HCT116 (cell line): Measurements from ENCODE around the gene DGKB. TPM values are rescaled to one million over a fixed set of nuclear protein-coding genes. Genes with fewer than 3 reads are reported as not detected.

Experiments used
- ATAC-seq: fragments of 200-7000 bp; cut with Tn5 transposase; 2 replicates; pipeline ENCODE4 v1.9.1; 2020; ENCODE audit warnings: mild to moderate bottlenecking, moderate library complexity
- BruUV-seq: library from RNA; stranded (reverse); fragments of 400-500 nt; replicated peaks from 2 replicates; lab custom pipeline; 2021; lab: Mats Ljungman, UMichigan
- CTCF ChIA-PET: fragments of 300-600 bp; sonication (Branson Sonifier 250); formaldehyde crosslinking; loops from one replicate; lab custom pipeline; 2021; ENCODE audit warnings: antibody characterized with exemption; lab: Charles Lee
- POLR2A ChIA-PET: fragments of 300-600, 350-600 bp; sonication (Branson Sonifier 250); formaldehyde crosslinking; loops from one replicate; lab custom pipeline; 2021; ENCODE audit warnings: antibody characterized with exemption; lab: Charles Lee
- RAD21 ChIA-PET, 2 experiments: fragments of 300-600 bp; sonication (Branson Sonifier 250); formaldehyde crosslinking; loops; one replicate each; lab custom pipeline; 2023; ENCODE audit warnings: low total read pairs in 2 of 2; ENCODE audit not compliant: uncharacterized antibody in 2 of 2, unreplicated experiment in 2 of 2, low non-redundant PET in 1 of 2; lab: Charles Lee
- DNase-seq: peaks from one replicate; pipeline ENCODE4 v3.0.0-alpha.2; 2010; ENCODE audit warnings: low read depth, low spot score
- H2AFZ ChIP-seq: fragments of 200-600 bp; shearing (Covaris generic), sonication (generic); 2 replicates; pipeline ENCODE4 v1.6.1; 2017; ENCODE audit warnings: low read depth, mixed run types, mixed read lengths, antibody characterized with exemption, low read length; ENCODE audit not compliant: poor library complexity, severe bottlenecking
- H3K27ac ChIP-seq: 2 replicates; pipeline ENCODE4 v1.5.1; 2012; ENCODE audit warnings: low read depth, low read length
- H3K27me3 ChIP-seq: fragments of 200-600 bp; sonication (generic); 2 replicates; pipeline ENCODE4 v1.6.1; 2016; ENCODE audit warnings: mixed run types, low read length, mixed read lengths; ENCODE audit not compliant: insufficient read depth
- H3K36me3 ChIP-seq, 2 experiments: fragments of 200-500 bp in 1 of 2; fragments of 200-600 bp in 1 of 2; sonication (Bioruptor generic) in 1 of 2; sonication (generic) in 1 of 2; 2 replicates each; pipeline versions ENCODE4 v1.5.1 to v1.6.1; 2014 to 2016; ENCODE audit warnings: low read length in 2 of 2, inconsistent platforms in 1 of 2, mixed read lengths in 1 of 2, mixed run types in 1 of 2; ENCODE audit not compliant: insufficient read depth in 2 of 2, control insufficient read depth in 1 of 2
- H3K4me1 ChIP-seq, 2 experiments: fragments of 200-600 bp in 1 of 2; sonication (generic) in 1 of 2; 2 replicates each; pipeline versions ENCODE4 v1.5.1 to v1.6.1; 2012 to 2017; ENCODE audit warnings: low read length in 2 of 2, inconsistent platforms in 1 of 2, mild to moderate bottlenecking in 1 of 2, mixed read lengths in 1 of 2, mixed run types in 1 of 2, moderate library complexity in 1 of 2; ENCODE audit not compliant: insufficient read depth in 2 of 2, control insufficient read depth in 1 of 2
- H3K4me2 ChIP-seq: fragments of 200-600 bp; sonication (generic); 2 replicates; pipeline ENCODE4 v1.6.1; 2017; ENCODE audit warnings: mixed run types, low read length, mixed read lengths
- H3K4me3 ChIP-seq, 2 experiments: fragments of 200-600 bp in 1 of 2; sonication (generic) in 1 of 2; replicated peaks in 1 of 2; 2 replicates each; pipeline ENCODE4 v1.5.1; 2011 to 2016; ENCODE audit warnings: low read length in 2 of 2, control low read depth in 1 of 2, low read depth in 1 of 2, mild to moderate bottlenecking in 1 of 2, mixed read lengths in 1 of 2, mixed run types in 1 of 2
- H3K79me2 ChIP-seq: fragments of 200-600 bp; sonication (generic); 2 replicates; pipeline ENCODE4 v1.6.1; 2017; ENCODE audit warnings: mild to moderate bottlenecking, mixed run types, low read length, moderate library complexity, mixed read lengths; ENCODE audit not compliant: insufficient read depth
- H3K9ac ChIP-seq: fragments of 200-600 bp; sonication (generic); 2 replicates; pipeline ENCODE4 v1.6.1; 2016; ENCODE audit warnings: low read length, mixed read lengths
- H3K9me2 ChIP-seq: fragments of 200-600 bp; sonication (generic), shearing (Covaris generic); 2 replicates; pipeline ENCODE4 v1.6.1; 2017; ENCODE audit warnings: mixed run types, mild to moderate bottlenecking, moderate library complexity; ENCODE audit not compliant: insufficient read depth
- H3K9me3 ChIP-seq, 2 experiments: fragments of 200-500 bp in 1 of 2; fragments of 200-600 bp in 1 of 2; sonication (Bioruptor generic) in 1 of 2; sonication (generic) in 1 of 2; 2 replicates each; pipeline ENCODE4 v1.6.1; 2014 to 2017; ENCODE audit warnings: low read length in 2 of 2, mixed read lengths in 2 of 2, inconsistent platforms in 1 of 2, low read depth in 1 of 2, mild to moderate bottlenecking in 1 of 2, mixed run types in 1 of 2, moderate library complexity in 1 of 2; ENCODE audit not compliant: control insufficient read depth in 1 of 2, insufficient read depth in 1 of 2
- H4K20me1 ChIP-seq: fragments of 200-600 bp; sonication (generic), shearing (Covaris generic); 2 replicates; pipeline ENCODE4 v1.6.1; 2017; ENCODE audit warnings: mixed run types, mild to moderate bottlenecking, moderate library complexity; ENCODE audit not compliant: insufficient read depth
- ATF3 ChIP-seq: IDR thresholded peaks from 2 replicates; pipeline ENCODE4 v1.6.1; 2012
- CBX3 ChIP-seq: IDR thresholded peaks from 2 replicates; pipeline ENCODE4 v1.6.1; 2012; ENCODE audit warnings: low read depth
- CEBPB ChIP-seq: IDR thresholded peaks from 2 replicates; pipeline ENCODE4 v1.6.1; 2012; ENCODE audit warnings: low read depth
- CTCF ChIP-seq, 3 experiments: fragments of 200-600 bp in 1 of 3; sonication (generic) in 1 of 3; IDR thresholded peaks in 2 of 3; conservative IDR thresholded peaks in 1 of 3; 2 replicates each; pipeline ENCODE4 v1.5.1; 2012 to 2017; ENCODE audit warnings: low read depth in 2 of 3, low read length in 2 of 3, antibody characterized with exemption in 1 of 3, borderline replicate concordance in 1 of 3, control low read depth in 1 of 3, mild to moderate bottlenecking in 1 of 3, mixed read lengths in 1 of 3, mixed run types in 1 of 3, moderate library complexity in 1 of 3; ENCODE audit not compliant: insufficient read depth in 1 of 3
- EGR1 ChIP-seq: IDR thresholded peaks from 2 replicates; pipeline ENCODE4 v1.6.1; 2012; ENCODE audit warnings: low read depth
- EZH2 ChIP-seq: fragments of 200-600 bp; sonication (generic); IDR thresholded peaks from 2 replicates; pipeline ENCODE4 v1.6.1; 2017; ENCODE audit warnings: antibody characterized with exemption, mixed run types
- FOSL1 ChIP-seq: IDR thresholded peaks from 2 replicates; pipeline ENCODE4 v1.6.1; 2012; ENCODE audit warnings: low read depth
- JUND ChIP-seq: IDR thresholded peaks from 2 replicates; pipeline ENCODE4 v1.6.1; 2012
- MAX ChIP-seq: IDR thresholded peaks from 2 replicates; pipeline ENCODE4 v1.6.1; 2012
- POLR2A ChIP-seq: IDR thresholded peaks from 2 replicates; pipeline ENCODE4 v1.7.0; 2011; ENCODE audit warnings: borderline replicate concordance; ENCODE audit not compliant: insufficient read depth, insufficient read length; ENCODE audit errors: extremely low read depth
- POLR2AphosphoS5 ChIP-seq: IDR thresholded peaks from 2 replicates; pipeline ENCODE4 v1.6.1; 2011; ENCODE audit warnings: mild to moderate bottlenecking, low read depth, low read length, moderate library complexity
- RAD21 ChIP-seq: IDR thresholded peaks from 2 replicates; pipeline ENCODE4 v1.6.1; 2012; ENCODE audit warnings: low read depth, mild to moderate bottlenecking
- REST ChIP-seq: IDR thresholded peaks from 2 replicates; pipeline ENCODE4 v1.6.1; 2012; ENCODE audit warnings: low read depth
- SIN3A ChIP-seq: IDR thresholded peaks from 2 replicates; pipeline ENCODE4 v1.6.1; 2012; ENCODE audit warnings: low read depth
- SP1 ChIP-seq: IDR thresholded peaks from 2 replicates; pipeline ENCODE4 v1.6.1; 2012; ENCODE audit warnings: low read depth
- YY1 ChIP-seq: IDR thresholded peaks from 2 replicates; pipeline ENCODE4 v1.6.1; 2011; ENCODE audit warnings: low read length, low read depth, moderate library complexity, mild to moderate bottlenecking; ENCODE audit not compliant: insufficient replicate concordance; ENCODE audit errors: extremely low read depth
- ZFX ChIP-seq: fragments of 450-650 bp; IDR thresholded peaks from 2 replicates; pipeline ENCODE4 v1.6.1; 2017
- ZNF274 ChIP-seq: fragments of 200-500 bp; sonication (Bioruptor generic); IDR thresholded peaks from 2 replicates; pipeline ENCODE4 v1.6.1; 2014; ENCODE audit warnings: mild to moderate bottlenecking, low read depth, low read length, inconsistent platforms
- intact Hi-C: fragments of 100-400 bp; cut with micrococcal nuclease; formaldehyde crosslinking; loops from 2 replicates; pipeline ENCODE4 v1.10.0; 2022
- total RNA-seq: library from RNA; stranded (reverse); gene quantifications from one replicate; pipeline ENCODE4 v1.2.1, GENCODE V29; 2021; ENCODE audit not compliant: unreplicated experiment

The DGKB gene
- total RNA-seq, 1 experiment from 2014 or later: 0.05 TPM

- H3K4me1 ChIP-seq: no peaks in the 10 kb centered on the region
- no peaks in the 10 kb centered on the region for H4K20me1 ChIP-seq
- H2AFZ ChIP-seq: no peak overlapping the region
- H3K36me3 ChIP-seq: no peaks in the 10 kb centered on the region
- no peak overlapping the region for H3K27ac ChIP-seq
- TF ChIP-seq CTCF (IDR thresholded peaks at IDR 0.05 in 2 of 3, conservative IDR thresholded peaks at IDR 0.05 in 1 of 3; ENCODE audit: borderline replicate concordance in 1 of 3, insufficient read depth in 1 of 3, low read depth in 2 of 3, low read length in 2 of 3): no peak
- no peak for TF ChIP-seq FOSL1
- no peak for TF ChIP-seq EZH2
- no peak for TF ChIP-seq YY1
- TF ChIP-seq REST: no peak
- TF ChIP-seq POLR2A: no peak
- TF ChIP-seq CBX3: no peak
- no peak for TF ChIP-seq SP1
- no peak for TF ChIP-seq RAD21
- TF ChIP-seq CEBPB: no peak
- TF ChIP-seq SIN3A: no peak
- no peak for TF ChIP-seq POLR2AphosphoS5
- no peak for TF ChIP-seq EGR1
- no peak for TF ChIP-seq ZNF274
- no peak for TF ChIP-seq JUND
- no peak for TF ChIP-seq ZFX
- no peak for TF ChIP-seq ATF3
- no peak for TF ChIP-seq MAX
- H3K79me2 ChIP-seq: no peaks in the 10 kb centered on the region
- H3K9me2 ChIP-seq: no peaks in the 10 kb centered on the region
- H3K9ac ChIP-seq: no peak overlapping the region
- BruUV-seq: no TSS peak
- no peak overlapping the region for H3K4me2 ChIP-seq
- ChIA-PET RAD21 (no interaction called here), CTCF (no interaction called here), POLR2A (no interaction called here)
- peaks cover 4 to 7% of the 10 kb centered on the region in 2 experiments; a peak in 2 of 4 replicates for H3K9me3 ChIP-seq
- intact Hi-C loops: no loop called here
- ATAC-seq: no peak
- no peak overlapping the region for H3K4me3 ChIP-seq
- DNase-seq: no peak
- H3K27me3 ChIP-seq: no peaks in the 10 kb centered on the region
Measured at GRCh38 chr7:14740606-14741005, 161.9 kb downstream of the DGKB start.
